Esophagus (tissue), 2 donors: ENCODE data around the gene GPRC5C. TPM values are rescaled to one million over a fixed set of nuclear protein-coding genes. Genes with fewer than 3 reads are reported as not detected.

Experiments
- H3K27ac ChIP-seq, 2 donors: one replicate each; pipeline ENCODE4 v1.5.1; 2013; ENCODE audit warnings: low read depth in 2 of 2, mild to moderate bottlenecking in 2 of 2, inconsistent platforms in 1 of 2, low read length in 1 of 2, moderate library complexity in 1 of 2
- H3K27me3 ChIP-seq, 2 donors: one replicate each; pipeline ENCODE4 v1.6.1; 2013; ENCODE audit warnings: low read length in 2 of 2, control low read depth in 1 of 2, mild to moderate bottlenecking in 1 of 2; ENCODE audit not compliant: insufficient read depth in 2 of 2, control insufficient read depth in 1 of 2
- H3K36me3 ChIP-seq, 2 donors: one replicate each; pipeline ENCODE4 v1.6.1; 2013; ENCODE audit warnings: low read length in 1 of 2; ENCODE audit not compliant: control insufficient read depth in 2 of 2, insufficient read depth in 2 of 2
- H3K4me1 ChIP-seq, 2 donors: one replicate each; pipeline ENCODE4 v1.6.1; 2013; ENCODE audit warnings: low read length in 1 of 2; ENCODE audit not compliant: control insufficient read depth in 2 of 2, insufficient read depth in 2 of 2
- H3K4me3 ChIP-seq, 2 donors: one replicate each; pipeline ENCODE4 v1.5.1; 2013; ENCODE audit warnings: low read length in 2 of 2, mild to moderate bottlenecking in 2 of 2, low read depth in 1 of 2, moderate library complexity in 1 of 2
- H3K9me3 ChIP-seq, 2 donors: one replicate each; pipeline ENCODE4 v1.6.1; 2013; ENCODE audit warnings: mild to moderate bottlenecking in 2 of 2, low read depth in 1 of 2, low read length in 1 of 2, moderate library complexity in 1 of 2; ENCODE audit not compliant: control insufficient read depth in 2 of 2, insufficient read depth in 1 of 2
- WGBS, 2 donors: extraction: QIAGEN DNeasy Blood & Tissue Kit; methylation state at CpG; one replicate each; pipeline ENCODE4 v1.1.7; 2013; 5-methylcytosine and 5-hydroxymethylcytosine counted together
- polyA plus RNA-seq, 2 donors: library from polyadenylated mRNA; stranded (reverse); fragments of 200-250 nt; gene quantifications; one replicate each; pipeline ENCODE4 v1.2.3, GENCODE V29; 2013
- donor health status: healthy with polysubstance abuse.
- donor health status: Bipolar disorder and iron deficiency.

Gene GPRC5C
- polyA plus RNA-seq, 2 donors = 6.7 to 8.8 TPM

DNA sequence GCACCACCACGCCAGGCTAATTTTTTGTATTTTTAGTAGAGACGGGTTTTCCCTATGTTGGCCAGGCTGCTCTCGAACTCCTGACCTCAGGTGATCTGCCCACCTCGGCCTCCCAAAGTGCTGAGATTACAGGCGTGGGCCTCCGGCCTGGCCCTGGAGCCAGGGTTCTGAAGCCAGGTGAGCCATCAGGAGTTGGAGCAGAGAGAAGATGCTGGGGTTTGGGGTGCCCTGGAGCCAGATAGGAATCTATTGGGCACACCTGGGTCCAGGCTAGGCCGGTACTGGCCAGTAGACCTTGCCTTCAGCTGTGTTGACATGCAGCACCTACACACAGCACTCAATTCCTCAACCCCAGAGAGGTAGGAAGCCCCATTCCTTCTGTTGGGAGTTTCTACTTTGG, 29.1 kb downstream of the GPRC5C start:
- WGBS, 2 donors = 93 to 95% methylated on average over 7 of the region's 7 CpGs
- H3K9me3 ChIP-seq = no peaks in the 10 kb centered on the region
- no peak overlapping the region for H3K27ac ChIP-seq
- no peaks in the 10 kb centered on the region for H3K27me3 ChIP-seq
- no peaks in the 10 kb centered on the region for H3K4me1 ChIP-seq
- H3K36me3 ChIP-seq = no peaks in the 10 kb centered on the region
- no peak overlapping the region for H3K4me3 ChIP-seq

DNA sequence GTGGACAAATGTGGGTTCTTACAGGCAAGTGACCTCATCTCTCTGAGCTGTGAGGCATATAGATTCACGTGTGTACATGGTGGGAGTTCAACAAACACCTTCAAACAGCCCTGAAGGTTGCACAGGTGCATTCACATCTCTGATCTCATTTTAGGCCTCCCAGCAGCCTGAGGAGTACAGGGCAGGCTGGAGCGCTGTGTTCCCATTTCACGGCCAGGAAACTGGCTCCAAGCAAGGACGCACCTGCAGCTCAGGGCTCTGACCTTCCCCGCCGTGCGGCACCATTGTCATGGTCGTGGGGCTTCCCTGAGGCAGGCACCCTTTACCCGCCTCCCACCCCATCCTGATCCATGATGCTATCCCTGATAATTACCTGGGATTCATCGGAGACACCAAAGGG, 29.7 kb downstream of the GPRC5C start:
- H3K4me1 ChIP-seq = peaks cover 0 to 1% of the 10 kb centered on the region in 2 donors
- no peak overlapping the region for H3K4me3 ChIP-seq
- H3K36me3 ChIP-seq = no peaks in the 10 kb centered on the region
- WGBS, 2 donors = 80 to 85% methylated on average over 10 of the region's 10 CpGs
- no peaks in the 10 kb centered on the region for H3K9me3 ChIP-seq
- no peak overlapping the region for H3K27ac ChIP-seq
- H3K27me3 ChIP-seq = no peaks in the 10 kb centered on the region

DNA sequence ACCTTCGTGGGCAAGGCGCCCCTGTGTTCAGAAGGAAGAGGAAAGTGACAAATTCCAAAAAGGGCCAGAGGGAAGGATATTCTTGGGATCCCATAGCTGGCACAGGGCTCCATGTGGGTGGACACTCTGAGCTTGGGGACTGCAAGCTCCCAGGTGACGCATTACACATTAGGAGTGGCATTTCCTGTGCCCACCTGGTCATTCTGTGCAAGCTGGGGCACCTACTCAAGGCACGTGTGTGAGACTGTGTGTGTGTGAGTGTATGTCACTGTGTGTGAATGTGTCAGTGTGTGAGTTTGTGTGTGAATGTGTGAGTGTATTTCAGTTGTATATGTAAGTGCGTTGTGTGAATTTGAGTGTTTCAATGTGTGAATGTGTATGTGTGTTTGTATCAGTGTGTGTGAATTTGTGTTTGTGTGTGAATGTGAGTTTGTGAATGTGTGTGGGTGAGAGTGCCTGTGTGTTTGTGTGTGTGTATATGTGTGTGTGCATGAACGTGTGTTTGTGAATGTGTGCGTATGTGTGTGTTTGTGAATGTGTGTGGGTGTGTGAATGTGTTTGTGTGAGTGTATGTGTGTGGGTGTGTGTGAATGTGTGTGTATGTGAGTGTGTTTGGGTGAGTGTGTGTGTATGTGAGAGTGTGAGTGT, 33.0 kb downstream of the GPRC5C start:
- Histone ChIP-seq H3K27ac (no peak overlapping the region), H3K9me3 (no peaks in the 10 kb centered on the region), H3K4me3 (no peak overlapping the region), H3K27me3 (peaks cover 0 to 4% of the 10 kb centered on the region in 2 donors), H3K36me3 (no peaks in the 10 kb centered on the region), H3K4me1 (peaks cover 0 to 2% of the 10 kb centered on the region in 2 donors)
- WGBS, 2 donors = 77 to 79% methylated on average over 7 of the region's 7 CpGs

DNA sequence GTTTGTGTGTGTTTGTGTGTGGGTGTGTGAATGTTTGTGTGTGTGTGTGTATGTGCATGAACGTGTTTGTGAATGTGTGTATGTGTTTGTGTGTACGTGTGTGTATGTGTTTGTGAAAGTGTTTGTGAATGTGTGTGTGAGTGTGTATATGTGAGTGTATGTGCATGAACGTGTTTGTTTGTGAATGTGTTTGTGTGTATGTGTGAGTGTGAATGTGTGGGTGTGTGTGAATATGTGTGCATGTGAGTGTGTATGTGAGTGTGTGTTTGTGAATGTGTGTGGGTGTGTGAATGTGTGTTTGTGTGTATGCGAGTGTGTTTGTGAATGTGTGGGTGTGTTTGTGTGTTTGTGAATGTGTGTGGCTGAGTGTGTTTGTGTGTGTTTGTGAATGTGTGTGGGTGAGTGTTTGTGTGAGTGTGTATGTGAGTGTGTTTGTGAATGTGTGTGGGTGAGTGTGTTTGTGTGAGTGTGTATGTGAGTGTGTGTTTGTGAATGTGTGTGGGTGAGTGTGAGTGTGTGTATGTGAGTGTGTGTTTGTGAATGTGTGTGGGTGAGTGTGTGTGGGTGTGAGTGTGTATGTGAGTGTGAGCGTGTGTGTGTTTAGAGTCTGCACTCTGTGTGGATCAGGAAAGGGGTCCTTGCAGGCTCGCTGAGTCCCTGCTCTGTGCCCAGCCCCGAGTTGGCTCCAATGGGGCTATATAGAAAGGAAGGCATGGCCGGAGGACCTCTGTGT, 33.7 kb downstream of the GPRC5C start:
- H3K27me3 ChIP-seq = peaks cover 0 to 4% of the 10 kb centered on the region in 2 donors
- H3K36me3 ChIP-seq = no peaks in the 10 kb centered on the region
- peak overlapping the region in 1 of 2 donors; percentile 33 for H3K27ac ChIP-seq
- H3K4me1 ChIP-seq = peaks cover 0 to 2% of the 10 kb centered on the region in 2 donors
- WGBS, 2 donors = 82 to 88% methylated on average over 8 of the region's 8 CpGs
- no peaks in the 10 kb centered on the region for H3K9me3 ChIP-seq
- no peak overlapping the region for H3K4me3 ChIP-seq

DNA sequence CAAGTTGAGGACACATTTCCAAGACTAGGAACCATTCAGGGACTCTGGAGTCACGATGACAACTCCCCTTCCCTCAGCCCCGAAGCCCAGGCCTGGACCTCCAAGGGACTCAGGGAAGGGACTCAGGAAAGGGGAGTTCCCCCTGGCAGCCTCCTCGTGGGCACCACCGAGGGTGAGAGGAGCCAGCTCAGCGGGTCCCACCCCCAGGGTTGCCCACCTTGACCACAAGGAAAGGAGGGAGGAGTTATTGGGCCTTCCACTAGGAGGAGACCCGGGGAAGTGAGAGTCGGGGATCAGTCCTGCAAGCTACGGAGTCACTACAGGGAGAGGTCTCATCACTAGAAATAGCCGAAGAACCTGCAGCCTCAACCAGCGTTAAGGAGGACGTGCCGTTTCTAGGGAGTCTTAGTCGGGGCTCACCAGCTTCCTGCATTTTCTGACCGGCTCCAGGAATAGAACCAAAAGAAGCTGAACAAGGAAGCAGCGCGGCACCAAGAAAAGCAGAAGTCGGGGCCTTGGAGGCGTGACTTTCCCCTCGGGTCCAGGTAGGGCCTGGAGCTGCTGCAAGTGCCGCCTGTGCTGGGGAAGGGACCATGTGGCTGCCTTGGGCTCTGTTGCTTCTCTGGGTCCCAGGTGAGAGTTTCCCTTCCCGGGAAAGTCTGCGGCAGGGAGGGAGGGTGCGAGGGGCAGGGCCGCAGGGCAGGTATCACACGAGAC, 34.4 kb downstream of the GPRC5C start, which contains the start of gene CD300A:
Gene CD300A, plus strand, starts transcription at position 524 of the 717 bp plus-strand sequence. Its CDS starts 70 bp downstream, at position 594.
- peak within 1 kb of the TSS in 1 of 2 donors; percentile 33 for H3K27ac ChIP-seq
- peak within 1 kb of the TSS in 1 of 2 donors; percentile 23 for H3K4me3 ChIP-seq
- 14 to 20% methylated on average over 25 of the region's 25 CpGs for WGBS, 2 donors
- H3K27me3 ChIP-seq = peaks cover 0 to 4% of the 10 kb centered on the region in 2 donors
- no peaks in the 10 kb centered on the region for H3K36me3 ChIP-seq
- no peaks in the 10 kb centered on the region for H3K9me3 ChIP-seq
- H3K4me1 ChIP-seq = peaks cover 0 to 2% of the 10 kb centered on the region in 2 donors

DNA sequence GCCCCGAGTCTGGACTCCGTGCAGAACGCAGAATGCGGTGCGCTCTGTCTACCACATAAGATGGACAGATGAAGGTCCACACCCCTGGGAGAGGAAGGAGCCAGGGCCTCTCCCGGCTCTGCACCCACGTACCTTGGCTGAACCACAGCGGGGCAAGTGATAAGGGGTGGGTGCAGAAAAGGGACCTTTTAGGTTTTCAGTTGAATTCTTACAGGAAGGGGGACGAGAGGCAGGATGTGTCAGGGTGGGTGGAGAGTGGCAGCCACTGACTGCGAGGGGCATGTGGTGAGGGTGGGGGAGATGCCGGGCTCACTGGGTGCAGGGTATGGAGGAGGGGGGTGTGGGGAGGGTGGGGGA, 34.9 kb downstream of the GPRC5C start:
- peaks cover 0 to 4% of the 10 kb centered on the region in 2 donors for H3K27me3 ChIP-seq
- no peak overlapping the region for H3K27ac ChIP-seq
- no peaks in the 10 kb centered on the region for H3K36me3 ChIP-seq
- 18 to 30% methylated on average over 11 of the region's 11 CpGs for whole genome bisulfite sequencing, 2 donors
- H3K9me3 ChIP-seq = no peaks in the 10 kb centered on the region
- peak overlapping the region in 1 of 2 donors; percentile 23 for H3K4me3 ChIP-seq
- H3K4me1 ChIP-seq = peaks cover 0 to 2% of the 10 kb centered on the region in 2 donors

DNA sequence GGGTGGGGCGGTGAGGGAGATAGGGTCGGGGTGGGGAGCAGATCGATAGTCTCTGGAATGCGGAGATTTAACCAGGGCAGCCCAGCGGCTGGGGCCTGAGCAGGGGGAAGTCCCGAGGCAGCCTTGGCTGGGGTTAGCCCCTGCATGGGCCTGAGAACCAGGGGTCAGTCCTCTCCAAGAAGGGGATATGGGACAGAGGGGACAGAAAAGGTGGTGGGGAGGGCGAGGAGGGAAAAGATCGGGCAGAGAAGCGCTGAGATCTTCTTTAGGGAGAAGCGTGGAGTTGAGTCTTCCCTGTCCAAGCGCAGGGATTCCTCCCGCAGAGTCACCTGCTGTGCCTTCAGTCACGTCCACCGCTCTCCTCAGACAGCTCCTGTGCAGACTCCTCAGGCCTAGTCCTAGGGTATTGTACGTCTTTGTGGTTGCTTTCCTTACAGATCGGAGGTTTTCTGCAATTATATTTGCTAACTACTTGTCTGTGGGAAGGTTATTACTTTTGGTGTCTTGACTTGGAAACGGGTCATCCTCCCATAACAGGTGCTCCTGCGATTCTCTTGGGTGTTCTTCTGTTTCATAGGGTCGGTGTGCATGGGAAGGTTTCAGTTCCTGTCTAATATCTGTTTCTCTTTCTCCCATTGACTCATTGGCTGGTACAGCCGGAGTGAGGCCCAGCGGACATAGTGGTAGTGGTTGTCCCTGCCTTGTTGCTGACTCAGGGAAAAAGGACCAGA, 35.5 kb downstream of the GPRC5C start:
- H3K27ac ChIP-seq = no peak overlapping the region
- H3K4me1 ChIP-seq = peaks cover 0 to 2% of the 10 kb centered on the region in 2 donors
- no peaks in the 10 kb centered on the region for H3K36me3 ChIP-seq
- H3K9me3 ChIP-seq = no peaks in the 10 kb centered on the region
- peaks cover 0 to 4% of the 10 kb centered on the region in 2 donors for H3K27me3 ChIP-seq
- WGBS, 2 donors = 63 to 69% methylated on average over 20 to 21 of the region's 21 CpGs
- H3K4me3 ChIP-seq = no peak overlapping the region

DNA sequence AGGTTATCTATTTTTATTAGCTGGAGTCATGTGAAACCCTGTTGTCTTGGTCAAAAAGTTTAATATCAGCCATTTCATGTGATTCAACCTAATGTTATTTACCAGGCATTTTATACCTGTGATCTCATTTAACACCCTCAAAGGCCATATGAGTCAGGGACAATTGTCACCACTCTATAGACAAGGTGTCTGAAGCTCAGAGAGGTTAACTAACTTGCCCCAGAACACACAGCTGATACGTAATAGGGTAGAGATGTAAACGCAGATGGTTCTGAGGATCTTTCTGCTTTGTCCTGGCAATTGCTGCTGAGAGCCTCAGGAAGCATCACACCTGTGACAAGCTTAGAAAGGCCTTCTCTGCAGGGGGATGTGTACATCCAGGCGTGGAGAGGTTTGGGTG, 39.5 kb downstream of the GPRC5C start:
- peaks cover 0 to 2% of the 10 kb centered on the region in 2 donors for H3K4me1 ChIP-seq
- WGBS, 2 donors = 88 to 92% methylated on average over 3 of the region's 3 CpGs
- H3K27me3 ChIP-seq = peaks cover 0 to 4% of the 10 kb centered on the region in 2 donors

DNA sequence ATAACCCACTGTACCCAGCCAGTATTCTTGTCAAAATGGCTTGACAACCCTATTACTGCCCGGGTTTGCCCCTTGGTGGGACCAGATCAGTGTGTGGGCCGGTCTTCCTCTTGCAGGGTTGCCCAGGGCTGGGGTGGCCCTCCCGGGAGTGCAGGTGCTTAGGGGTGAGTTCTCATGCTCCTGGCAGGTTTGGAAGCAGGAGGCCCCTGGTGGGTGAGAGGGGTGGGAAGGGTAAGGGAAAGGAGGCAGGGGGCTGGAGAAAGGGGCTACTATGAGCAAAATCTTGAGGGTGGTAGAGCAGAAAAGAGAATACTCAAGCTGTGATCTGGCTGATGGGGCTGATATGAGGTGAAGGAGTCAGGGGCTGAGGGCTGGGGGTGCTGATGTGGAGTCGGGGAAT, 41.0 kb downstream of the GPRC5C start:
- Histone ChIP-seq H3K9me3 (peaks cover 0 to 9% of the 10 kb centered on the region in 2 donors), H3K36me3 (no peaks in the 10 kb centered on the region), H3K27ac (no peak overlapping the region), H3K27me3 (no peaks in the 10 kb centered on the region), H3K4me1 (no peaks in the 10 kb centered on the region), H3K4me3 (no peak overlapping the region)
- 87 to 95% methylated on average over 4 of the region's 4 CpGs for WGBS, 2 donors

More for the DNA sequence above, 39.5 kb downstream of the GPRC5C start:
- no peak overlapping the region for H3K27ac ChIP-seq
- H3K4me3 ChIP-seq = no peak overlapping the region
- H3K36me3 ChIP-seq = no peaks in the 10 kb centered on the region
- H3K9me3 ChIP-seq = peaks cover 0 to 7% of the 10 kb centered on the region in 2 donors
